NB4 (cell line): ENCODE data around the gene HHIP.
"Not testable (repeated sequence)": the region's sequence is repeated elsewhere in the genome, so short reads cannot be mapped to it uniquely, and the experiment has no call there.

ENCODE experiments used
- DNase-seq: peaks from one replicate; pipeline ENCODE4 v3.0.0; 2010; ENCODE audit warnings: low read depth
- H3K4me3 ChIP-seq: one replicate; pipeline ENCODE4 v1.5.1; 2011; ENCODE audit warnings: mild to moderate bottlenecking, low read depth, low read length, moderate library complexity
- MAX ChIP-seq: IDR thresholded peaks from 2 replicates; pipeline ENCODE4 v1.6.1; 2011; ENCODE audit warnings: low read depth, low read length
- MYC ChIP-seq: IDR thresholded peaks from 2 replicates; pipeline ENCODE4 v1.6.1; 2011; ENCODE audit warnings: low read depth, low read length
- POLR2A ChIP-seq: IDR thresholded peaks from 2 replicates; pipeline ENCODE4 v1.6.1; 2011; ENCODE audit warnings: mild to moderate bottlenecking; ENCODE audit not compliant: insufficient read length; ENCODE audit errors: extremely low read depth
- TF ChIP-seq, protein P1 (sequence below): IDR thresholded peaks from one replicate; pipeline ENCODE4 v1.5.1; 2012; ENCODE audit warnings: low read depth, low read length

HHIP gene

DNA sequence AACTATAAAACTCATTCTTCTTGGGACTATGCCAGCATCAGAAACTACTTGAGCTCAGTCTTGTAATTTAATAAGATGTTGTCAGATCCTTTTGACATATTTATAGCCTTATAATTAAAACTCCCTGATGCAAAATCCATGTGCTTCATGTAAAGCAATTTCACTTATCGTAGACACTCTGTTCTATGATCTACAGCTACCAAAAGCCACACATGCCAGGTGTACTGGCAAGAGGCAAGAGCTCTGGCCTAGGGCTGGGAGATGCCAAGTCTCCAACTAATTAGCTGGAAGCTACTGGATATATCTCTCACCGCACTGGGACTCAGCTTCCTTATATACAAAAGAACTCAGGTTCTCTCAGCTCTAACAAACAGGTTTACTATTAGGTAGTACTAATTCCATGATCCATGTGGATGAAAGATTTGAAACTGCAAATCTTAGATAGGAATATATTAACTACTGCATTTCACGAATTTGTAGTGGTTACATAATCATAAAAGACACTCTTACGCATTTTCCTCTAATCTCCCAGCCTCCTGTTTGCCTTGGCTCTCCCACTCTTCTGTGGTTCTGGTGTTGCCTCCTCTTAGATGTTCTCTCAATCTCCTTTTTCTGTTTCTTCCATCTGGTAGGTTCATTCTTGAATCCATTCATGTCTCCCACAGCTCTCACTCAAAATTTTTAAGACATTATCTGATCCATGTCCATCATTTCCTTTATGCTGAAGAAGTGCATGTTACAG, 103.0 kb downstream of the HHIP start:
- H3K4me3 ChIP-seq = no peak overlapping the region
- DNase-seq = no peak
- no peak for TF ChIP-seq MYC
- TF ChIP-seq, protein P1, sequence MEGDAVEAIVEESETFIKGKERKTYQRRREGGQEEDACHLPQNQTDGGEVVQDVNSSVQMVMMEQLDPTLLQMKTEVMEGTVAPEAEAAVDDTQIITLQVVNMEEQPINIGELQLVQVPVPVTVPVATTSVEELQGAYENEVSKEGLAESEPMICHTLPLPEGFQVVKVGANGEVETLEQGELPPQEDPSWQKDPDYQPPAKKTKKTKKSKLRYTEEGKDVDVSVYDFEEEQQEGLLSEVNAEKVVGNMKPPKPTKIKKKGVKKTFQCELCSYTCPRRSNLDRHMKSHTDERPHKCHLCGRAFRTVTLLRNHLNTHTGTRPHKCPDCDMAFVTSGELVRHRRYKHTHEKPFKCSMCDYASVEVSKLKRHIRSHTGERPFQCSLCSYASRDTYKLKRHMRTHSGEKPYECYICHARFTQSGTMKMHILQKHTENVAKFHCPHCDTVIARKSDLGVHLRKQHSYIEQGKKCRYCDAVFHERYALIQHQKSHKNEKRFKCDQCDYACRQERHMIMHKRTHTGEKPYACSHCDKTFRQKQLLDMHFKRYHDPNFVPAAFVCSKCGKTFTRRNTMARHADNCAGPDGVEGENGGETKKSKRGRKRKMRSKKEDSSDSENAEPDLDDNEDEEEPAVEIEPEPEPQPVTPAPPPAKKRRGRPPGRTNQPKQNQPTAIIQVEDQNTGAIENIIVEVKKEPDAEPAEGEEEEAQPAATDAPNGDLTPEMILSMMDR = no peak
- no peak for TF ChIP-seq POLR2A
- no peak for TF ChIP-seq MAX

DNA sequence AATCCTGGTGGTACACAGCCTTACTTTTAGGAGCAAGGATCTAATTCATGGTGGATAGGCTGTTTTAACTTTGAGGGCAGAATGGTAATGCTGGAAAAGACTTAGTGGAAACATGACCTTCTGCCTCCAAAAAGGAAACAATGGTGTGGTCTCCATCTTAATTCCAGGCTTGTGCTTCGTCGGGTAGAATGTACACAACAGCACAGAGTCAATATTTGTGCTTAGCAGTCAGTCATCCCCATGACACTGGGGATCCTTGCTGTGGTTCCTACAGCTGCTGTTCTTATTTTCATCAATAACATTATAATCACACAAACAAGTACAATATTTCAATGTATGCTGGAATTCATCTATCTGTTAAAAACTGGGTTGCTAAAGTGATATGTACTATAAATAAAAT, 104.4 kb downstream of the HHIP start:
- no peak for TF ChIP-seq MYC
- no peak for TF ChIP-seq MAX
- TF ChIP-seq POLR2A = no peak
- TF ChIP-seq, protein P1 = no peak
- H3K4me3 ChIP-seq = no peak overlapping the region
- no peak for DNase-seq

- no peak overlapping the region for H3K4me3 ChIP-seq
- no peak for DNase-seq
- TF ChIP-seq MYC = no peak
These were observed 108.8 kb downstream of the HHIP start for GRCh38 chr4:144754562-144755410.

DNA sequence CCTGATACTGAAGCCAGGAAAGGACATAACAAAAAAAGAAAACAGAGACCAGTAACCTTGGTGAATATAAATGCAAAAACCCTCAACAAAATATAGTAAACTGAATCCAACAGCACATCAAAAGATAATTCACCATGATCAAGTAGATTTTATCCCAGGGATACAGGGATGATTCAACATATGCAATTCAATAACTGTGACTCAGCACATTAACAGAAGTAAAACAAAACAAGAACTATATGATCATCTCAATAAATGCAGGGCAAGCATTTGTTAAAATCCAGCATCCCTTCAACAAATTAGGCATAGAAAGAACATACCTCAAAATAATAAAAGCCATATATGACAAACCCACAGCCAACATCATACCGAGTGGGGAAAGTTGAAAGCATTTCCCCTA, 112.0 kb downstream of the HHIP start:
- no peak for DNase-seq
- no peak overlapping the region for H3K4me3 ChIP-seq
- TF ChIP-seq POLR2A = no peak
- TF ChIP-seq MAX = no peak
- TF ChIP-seq, protein P1 = no peak
- TF ChIP-seq MYC = no peak

GRCh38 chr4:144768809-144769208, 122.9 kb downstream of the HHIP start:
- H3K4me3 ChIP-seq, DNase-seq: not testable (repeated sequence)

GRCh38 chr4:144778364-144778763, 132.4 kb downstream of the HHIP start:
- DNase-seq = no peak
- H3K4me3 ChIP-seq = no peak overlapping the region
- no peak for TF ChIP-seq POLR2A

DNA sequence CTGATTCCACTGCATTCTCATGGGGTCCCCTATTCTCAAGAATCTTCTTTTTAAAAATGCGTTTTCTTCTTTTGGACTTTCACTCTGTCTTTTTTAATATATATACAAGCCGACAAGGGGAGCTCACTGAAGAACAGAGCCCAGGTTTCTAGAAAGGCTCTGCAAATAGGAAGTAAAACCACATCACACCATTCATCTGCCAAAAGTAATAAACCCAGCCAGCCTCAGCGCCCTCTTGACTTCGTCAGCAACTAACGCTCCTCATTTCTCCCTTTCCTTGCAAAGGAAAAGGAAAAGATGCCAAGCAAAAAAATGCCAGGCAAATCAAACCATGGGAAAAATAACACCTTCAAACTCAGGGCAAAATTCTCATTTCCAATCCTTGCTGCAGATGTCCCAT, 136.4 kb downstream of the HHIP start:
- no peak overlapping the region for H3K4me3 ChIP-seq
- DNase-seq = no peak
- TF ChIP-seq POLR2A (no peak), MYC (no peak), MAX (no peak)
- TF ChIP-seq, protein P1 = no peak
